MCF 10A (cell line): ENCODE data around the gene SPTBN5. TPM values are rescaled to one million over a fixed set of nuclear protein-coding genes. Genes with fewer than 3 reads are reported as not detected.
A peak's percentile ranks its signal among the peaks of the same experiment; 100 is the strongest.

Experiments
- BruUV-seq: library from RNA; stranded (reverse); fragments of 400-500 nt; replicated peaks from 2 replicates; lab custom pipeline; 2021; lab: Mats Ljungman, UMichigan
- CTCF ChIA-PET: fragments of 300-600 bp; sonication (Branson Sonifier 250); formaldehyde crosslinking; extraction: SDS; loops from one replicate; lab custom pipeline; 2021; ENCODE audit warnings: antibody characterized with exemption, inconsistent platforms; lab: Yijun Ruan, JAX
- POLR2A ChIA-PET: fragments of 300-600, 350-650 bp; sonication (Branson Sonifier 250); formaldehyde crosslinking; extraction: SDS; loops from one replicate; lab custom pipeline; 2020; ENCODE audit warnings: antibody characterized with exemption, inconsistent platforms; lab: Yijun Ruan, JAX
- DNase-seq: peaks from one replicate; pipeline ENCODE4 v3.0.0-alpha.2; 2018; ENCODE audit not compliant: unreplicated experiment
- H3K27ac Mint-ChIP-seq: one replicate; pipeline ENCODE4 v1.8.0; 2022; ENCODE audit warnings: mild to moderate bottlenecking, low read depth, mixed read lengths; ENCODE audit not compliant: unreplicated experiment
- H3K27me3 Mint-ChIP-seq: one replicate; pipeline ENCODE4 v1.8.0; 2022; ENCODE audit warnings: mixed read lengths; ENCODE audit not compliant: insufficient read depth, unreplicated experiment
- H3K36me3 Mint-ChIP-seq: one replicate; pipeline ENCODE4 v1.8.0; 2022; ENCODE audit warnings: mild to moderate bottlenecking, moderate library complexity, mixed read lengths; ENCODE audit not compliant: insufficient read depth, unreplicated experiment
- H3K4me1 Mint-ChIP-seq: one replicate; pipeline ENCODE4 v1.8.0; 2022; ENCODE audit warnings: mixed read lengths; ENCODE audit not compliant: insufficient read depth, unreplicated experiment
- H3K4me3 Mint-ChIP-seq: one replicate; pipeline ENCODE4 v1.8.0; 2022; ENCODE audit warnings: mild to moderate bottlenecking, moderate library complexity, mixed read lengths; ENCODE audit not compliant: unreplicated experiment
- H3K9me3 Mint-ChIP-seq: one replicate; pipeline ENCODE4 v1.8.0; 2022; ENCODE audit warnings: mixed read lengths; ENCODE audit not compliant: unreplicated experiment
- CTCF ChIP-seq: fragments of 200-600 bp; IDR thresholded peaks from one replicate; pipeline ENCODE4 v1.8.0; 2022; ENCODE audit warnings: antibody characterized with exemption, mild to moderate bottlenecking; ENCODE audit not compliant: unreplicated experiment
- intact Hi-C: fragments of 100-400 bp; cut with micrococcal nuclease; formaldehyde crosslinking; loops from 2 replicates; pipeline ENCODE4 v1.14.1; 2022
- total RNA-seq: library from RNA; stranded (reverse); gene quantifications from 2 replicates; pipeline ENCODE4 v1.2.3, GENCODE V29; 2022

Gene SPTBN5
- total RNA-seq, 1 experiment from 2014 or later, result 1.1 TPM

- Mint-ChIP-seq H3K4me3 (no peak within 1 kb of the TSS), H3K27ac (no peak within 1 kb of the TSS), H3K27me3 (no peaks in the 10 kb centered on the region), H3K4me1 (peaks cover 6% of the 10 kb centered on the region), H3K9me3 (no peaks in the 10 kb centered on the region), H3K36me3 (peaks cover 6% of the 10 kb centered on the region)
- intact Hi-C loops, result no loop called here
- BruUV-seq, result no TSS peak
- CTCF ChIA-PET, result interaction anchor here (0.6 to 1.2 kb wide), 3 partner anchors 13 to 66 kb away, joined by 3 to 4 read pairs (median 3); no protein-coding TSS in a partner anchor
- POLR2A ChIA-PET, result interaction anchor here (0.6 to 2.3 kb wide), 5 partner anchors 10 to 290 kb away, joined by 3 to 11 read pairs (median 4); partner anchors contain the start of gene MAPKBP1
- TF ChIP-seq CTCF, result no peak
- DNase-seq, result peak; percentile 66
These were observed 55.4 kb downstream of the SPTBN5 start, which contains the start of gene PLA2G4B for GRCh38 chr15:41838400-41838897. TSS of gene PLA2G4B (plus strand) at chr15:41838847. CDS start at chr15:41838914, 67 bp downstream.

GRCh38 chr15:41836713-41837454 is 57.0 kb downstream of the SPTBN5 start:
- H3K4me1 Mint-ChIP-seq, result peaks cover 13% of the 10 kb centered on the region
- no peak overlapping the region for H3K4me3 Mint-ChIP-seq
- H3K36me3 Mint-ChIP-seq, result no peaks in the 10 kb centered on the region
- no peaks in the 10 kb centered on the region for H3K9me3 Mint-ChIP-seq
- TSS peak; percentile 12 for BruUV-seq
- CTCF ChIA-PET, result interaction anchor here (0.9 kb wide), 1 partner anchor 64 kb away, joined by 3 read pairs; no protein-coding TSS in a partner anchor
- H3K27me3 Mint-ChIP-seq, result no peaks in the 10 kb centered on the region
- intact Hi-C loops, result no loop called here
- H3K27ac Mint-ChIP-seq, result no peak overlapping the region
- POLR2A ChIA-PET, result interaction anchor here (2.3 kb wide), 1 partner anchor 8 kb away, joined by 11 read pairs; no protein-coding TSS in a partner anchor
- no peak for DNase-seq
- no peak for TF ChIP-seq CTCF

- DNase-seq, result no peak
- no peak for TF ChIP-seq CTCF
- Mint-ChIP-seq H3K9me3 (no peaks in the 10 kb centered on the region), H3K27ac (no peak overlapping the region), H3K4me1 (peaks cover 13% of the 10 kb centered on the region), H3K27me3 (no peaks in the 10 kb centered on the region), H3K36me3 (no peaks in the 10 kb centered on the region), H3K4me3 (no peak overlapping the region)
- no TSS peak for BruUV-seq
- CTCF ChIA-PET, result interaction anchor here (0.9 kb wide), 1 partner anchor 63 kb away, joined by 3 read pairs; no protein-coding TSS in a partner anchor
- POLR2A ChIA-PET, result no interaction called here
- intact Hi-C loops, result no loop called here
These were observed 57.8 kb downstream of the SPTBN5 start for GRCh38 chr15:41836073-41836472.

- ChIA-PET POLR2A (interaction anchor here (0.6 kb wide), 1 partner anchor 12 kb away, joined by 3 read pairs; no protein-coding TSS in a partner anchor), CTCF (interaction anchor here (0.6 to 3.9 kb wide), 3 partner anchors 61 to 929 kb away, joined by 3 to 11 read pairs (median 5); partner anchors contain the start of gene MAPKBP1)
- no peaks in the 10 kb centered on the region for H3K9me3 Mint-ChIP-seq
- intact Hi-C loops, result no loop called here
- BruUV-seq, result no TSS peak
- no peak overlapping the region for H3K4me3 Mint-ChIP-seq
- no peaks in the 10 kb centered on the region for H3K27me3 Mint-ChIP-seq
- peaks cover 10% of the 10 kb centered on the region for H3K36me3 Mint-ChIP-seq
- no peak for DNase-seq
- H3K27ac Mint-ChIP-seq, result no peak overlapping the region
- H3K4me1 Mint-ChIP-seq, result peaks cover 15% of the 10 kb centered on the region
- no peak for TF ChIP-seq CTCF
These were observed 59.8 kb downstream of the SPTBN5 start for GRCh38 chr15:41834096-41834495.
